Measurements from ENCODE around the gene CD3D.
A peak's percentile ranks its signal among the peaks of the same experiment; 100 is the strongest.

The CD3D gene

DNA sequence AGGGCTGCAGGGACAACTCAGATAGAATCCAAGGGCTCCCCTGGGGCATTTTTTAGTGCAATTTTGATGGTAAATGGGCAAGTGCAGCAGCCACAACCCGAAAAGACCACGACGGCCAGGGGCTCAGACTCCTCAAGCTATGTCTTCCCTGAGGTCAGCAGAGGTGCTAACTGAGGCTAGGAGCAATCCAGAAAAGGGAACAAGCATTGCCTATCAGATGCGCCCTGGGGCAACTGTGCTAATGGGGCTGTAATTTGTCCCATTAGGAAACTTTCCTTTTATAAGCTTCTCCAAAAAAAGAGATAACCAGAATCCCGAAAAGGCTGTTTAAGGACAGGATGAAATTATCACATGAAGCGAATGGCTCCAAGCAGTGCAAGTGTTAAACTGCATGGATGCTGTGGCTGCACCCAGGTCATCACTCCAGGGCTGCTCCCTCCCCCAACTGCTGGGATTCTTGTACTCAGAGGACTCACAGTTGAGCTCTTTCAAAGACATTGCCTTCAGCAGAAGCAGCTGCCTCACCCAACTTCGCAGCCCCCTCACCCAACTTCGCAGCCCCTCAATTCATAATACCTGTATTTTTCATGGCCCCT lies 40.8 kb downstream of the CD3D start:
- DNase-seq (ENCODE audit: low spot score) = no peak

DNA sequence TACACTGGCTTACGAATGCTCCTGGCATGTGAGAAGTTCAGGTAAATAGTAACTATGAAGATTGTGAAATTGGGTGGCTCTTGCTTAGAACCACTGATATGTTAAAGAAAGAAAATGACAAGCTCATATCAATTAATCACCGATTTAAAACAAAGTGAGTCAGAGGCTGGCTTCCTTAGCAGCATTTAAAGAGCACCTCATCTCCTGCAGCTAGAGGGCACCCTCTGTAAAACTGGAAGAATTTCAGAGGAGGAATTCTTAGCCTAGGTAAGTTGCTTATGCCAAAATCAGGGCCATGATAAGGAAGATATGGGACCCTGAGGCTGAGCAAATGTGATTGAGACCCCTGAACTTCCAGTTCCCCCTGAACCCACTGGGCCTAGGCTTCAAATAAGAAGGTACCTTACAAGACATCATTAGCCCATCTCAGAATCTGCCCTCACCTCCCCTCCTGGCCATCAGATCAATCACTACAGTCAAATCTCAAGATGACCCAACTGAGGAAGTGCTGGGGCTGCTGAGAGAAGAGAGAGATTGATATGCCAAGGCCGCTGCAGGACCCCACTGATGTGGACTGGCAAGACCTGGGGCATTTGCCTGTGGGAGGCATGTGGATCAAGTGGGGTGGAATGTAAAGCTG lies 46.6 kb downstream of the CD3D start:
- DNase-seq (ENCODE audit: low spot score) = peak; percentile 10

DNA sequence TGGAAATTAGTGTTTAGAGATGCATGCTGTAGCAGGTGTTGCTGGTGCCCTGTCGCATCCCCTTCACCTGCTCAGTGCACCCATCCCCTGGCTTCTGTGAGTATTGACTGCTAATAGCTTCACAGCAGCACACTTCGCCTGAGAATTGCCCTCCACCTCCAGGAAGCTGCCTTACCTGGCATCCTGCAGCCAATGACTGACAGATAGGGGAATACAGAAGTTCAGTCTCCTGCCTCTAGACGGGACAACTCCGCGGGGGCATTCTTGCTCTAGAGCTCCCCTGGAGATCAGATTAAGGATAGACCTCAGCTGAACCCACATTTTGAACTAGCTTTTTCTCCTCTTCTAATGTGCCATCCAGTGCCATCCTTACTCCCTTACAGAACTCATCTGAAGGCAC lies 47.3 kb downstream of the CD3D start:
- no peak for DNase-seq (ENCODE audit: low spot score)

DNA sequence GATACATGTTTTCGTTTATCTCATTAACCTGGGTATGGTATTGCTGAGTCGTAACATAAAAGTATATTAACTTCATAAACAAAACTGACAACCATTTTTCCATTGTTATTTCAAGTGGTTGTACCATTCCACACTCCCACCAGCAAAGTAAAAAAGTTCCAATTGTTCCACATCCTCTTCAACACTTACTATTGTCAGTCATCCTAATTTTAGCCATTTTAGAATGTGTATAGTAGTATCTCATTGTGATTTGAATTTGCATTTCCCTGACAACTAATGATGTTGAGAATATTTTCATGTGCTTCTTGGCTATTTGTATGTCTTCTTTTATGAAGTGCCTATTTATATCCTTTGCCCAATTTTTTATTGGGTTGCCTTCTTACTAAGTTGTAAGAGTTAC lies 48.5 kb downstream of the CD3D start:
- DNase-seq (ENCODE audit: low spot score) = no peak

DNA sequence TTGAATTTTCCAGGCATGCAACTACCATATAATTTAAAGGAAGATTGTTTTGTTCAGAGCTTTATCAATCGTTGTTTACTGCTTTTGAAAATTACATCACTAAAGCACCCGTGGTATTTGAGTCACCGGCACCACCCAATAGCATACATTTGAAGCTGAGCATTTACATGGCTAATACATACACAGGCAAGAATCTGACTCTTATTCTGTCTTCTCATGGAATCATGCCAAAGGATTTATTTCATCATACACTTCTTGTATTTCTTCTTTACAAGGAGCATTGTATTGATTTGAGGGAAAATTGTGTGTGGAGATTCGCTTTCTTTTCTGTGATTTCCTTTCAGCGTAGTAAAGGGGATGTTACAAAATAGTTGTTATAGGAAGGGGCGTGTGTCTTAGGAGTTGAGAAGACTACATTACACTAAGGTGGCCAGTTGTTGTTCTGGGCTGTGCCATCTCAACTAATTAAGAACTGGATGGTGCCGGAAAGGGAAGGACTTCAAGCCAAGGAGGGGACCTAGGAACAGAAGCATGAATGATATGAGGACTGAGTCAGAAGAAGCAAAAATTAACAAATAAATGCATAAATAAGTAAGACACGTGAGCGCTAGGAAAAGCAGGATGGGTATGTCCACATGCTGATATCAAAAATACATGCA lies 50.9 kb downstream of the CD3D start:
- no peak for DNase-seq (ENCODE audit: low spot score)

DNA sequence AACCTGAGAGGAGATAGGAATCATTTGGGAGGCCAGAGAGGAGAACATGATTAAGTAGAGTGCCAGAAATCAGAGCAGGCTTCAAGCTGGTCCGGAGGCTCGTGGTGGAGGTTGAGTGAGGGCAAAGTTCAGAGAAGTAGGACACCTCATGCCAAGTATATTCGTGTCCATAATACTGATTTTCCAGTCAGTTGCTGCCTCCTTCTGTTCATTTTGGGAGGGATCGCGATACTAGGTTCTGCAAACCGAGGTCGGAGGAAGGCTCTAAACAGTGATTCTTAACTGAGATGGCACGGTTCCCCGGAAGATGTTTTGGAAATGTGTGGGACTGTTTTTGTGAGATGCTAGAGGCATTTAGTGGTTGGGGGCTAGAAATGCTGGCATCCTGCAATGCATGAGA lies 51.6 kb downstream of the CD3D start:
- DNase-seq (ENCODE audit: low spot score) = peak; percentile 46

DNA sequence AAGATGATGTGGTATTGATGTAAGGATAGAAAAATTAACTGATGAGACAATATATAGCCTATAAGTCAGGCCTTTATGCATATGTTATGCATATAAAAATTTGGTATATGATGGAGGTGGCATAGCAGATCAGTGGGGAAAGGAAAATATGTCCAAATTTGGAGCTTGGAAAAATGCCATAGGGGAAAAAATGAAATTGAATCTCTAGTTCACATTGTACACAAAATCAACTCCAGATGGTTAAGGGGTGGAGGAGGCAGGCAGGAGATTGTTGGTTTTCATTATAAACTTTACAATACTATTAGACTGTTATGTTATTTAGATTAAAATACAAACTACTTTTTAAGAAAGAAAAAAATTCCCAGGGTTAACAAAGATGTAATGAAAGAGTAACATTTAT lies 53.1 kb downstream of the CD3D start:
- no peak for DNase-seq (ENCODE audit: low spot score)

Measured in Ammon's horn (tissue), 1 donor.